Nephron (organoid): ENCODE measurements around the gene CDNF.

Source experiments
- H3K27ac Mint-ChIP-seq, 3 experiments: 2 replicates each; pipeline ENCODE4 v1.8.0; 2020; ENCODE audit warnings: mixed read lengths in 3 of 3, mild to moderate bottlenecking in 2 of 3, moderate library complexity in 1 of 3
- H3K27me3 Mint-ChIP-seq: 2 replicates; pipeline ENCODE4 v1.8.0; 2021; ENCODE audit warnings: low read depth, mild to moderate bottlenecking, moderate library complexity, mixed read lengths
- H3K36me3 Mint-ChIP-seq: 2 replicates; pipeline ENCODE4 v1.8.0; 2020; ENCODE audit warnings: low read depth, mixed read lengths
- H3K4me1 Mint-ChIP-seq: 2 replicates; pipeline ENCODE4 v1.8.0; 2020; ENCODE audit warnings: mixed read lengths
- H3K4me3 Mint-ChIP-seq, 3 experiments: 2 replicates each; pipeline ENCODE4 v1.8.0; 2020; ENCODE audit warnings: mild to moderate bottlenecking in 3 of 3, mixed read lengths in 3 of 3, moderate library complexity in 2 of 3
- H3K9me3 Mint-ChIP-seq: 2 replicates; pipeline ENCODE4 v1.8.0; 2020; ENCODE audit warnings: mixed read lengths
- CTCF ChIP-seq, 3 experiments: fragments of 200-600 bp; sonication (generic); IDR thresholded peaks; one replicate each; pipeline ENCODE4 v1.5.0; 2021; ENCODE audit warnings: antibody characterized with exemption in 3 of 3; ENCODE audit not compliant: unreplicated experiment in 3 of 3

Gene CDNF

GRCh38 chr10:14837757-14838581 is at the start of gene CDNF, which contains the start of the genes HSPA14 and MSANTD7:
Gene CDNF (minus strand): TSS chr10:14838037. CDS start chr10:14837946, 91 bp downstream.
Gene HSPA14 (plus strand): TSS chr10:14838306. CDS start chr10:14838403, 97 bp downstream.
Gene MSANTD7 (plus strand): TSS chr10:14838306. CDS start chr10:14842285, 3,979 bp downstream.
- no peaks in the 10 kb centered on the region for H3K27me3 Mint-ChIP-seq
- peak within 1 kb of the TSS; percentile 99 to 100 (median 100) for H3K27ac Mint-ChIP-seq
- H3K4me1 Mint-ChIP-seq = peaks cover 29% of the 10 kb centered on the region
- H3K36me3 Mint-ChIP-seq = peaks cover 30% of the 10 kb centered on the region
- no peaks in the 10 kb centered on the region for H3K9me3 Mint-ChIP-seq
- TF ChIP-seq CTCF (IDR thresholded peaks at IDR 0.05; ENCODE audit: unreplicated experiment in 3 of 3) = peak in 1 of 3 experiments; percentile 13
- H3K4me3 Mint-ChIP-seq = peak within 1 kb of the TSS; percentile 90 to 96 (median 92)

DNA sequence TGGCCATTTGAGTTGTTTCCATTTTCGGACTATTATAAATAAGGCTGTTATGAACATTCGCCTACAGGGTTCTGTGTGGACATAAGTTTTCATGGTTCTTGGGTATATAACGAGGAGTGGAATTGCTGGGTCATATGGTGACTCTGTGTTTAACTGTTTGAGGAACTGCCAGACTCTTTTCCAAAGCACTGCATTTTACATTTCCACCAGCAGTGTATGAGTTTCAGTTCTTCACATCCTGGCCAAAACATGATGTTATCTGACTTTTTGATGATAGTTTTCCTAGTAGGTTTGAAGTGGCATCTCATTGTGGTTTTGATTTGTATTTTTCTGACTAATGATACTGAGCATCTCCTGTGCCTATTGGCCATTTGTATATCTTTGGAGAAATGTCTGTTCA is 46.2 kb upstream of the CDNF start:
- TF ChIP-seq CTCF (IDR thresholded peaks at IDR 0.05; ENCODE audit: unreplicated experiment in 3 of 3) = no peak
- Mint-ChIP-seq H3K9me3 (no peaks in the 10 kb centered on the region), H3K4me3 (no peak overlapping the region), H3K27me3 (no peaks in the 10 kb centered on the region), H3K4me1 (peaks cover 10% of the 10 kb centered on the region), H3K36me3 (peaks cover 6% of the 10 kb centered on the region), H3K27ac (no peak overlapping the region)

GRCh38 chr10:14880229-14880628 is 42.4 kb upstream of the CDNF start:
- Mint-ChIP-seq H3K4me3 (peak overlapping the region; percentile 94 to 96 (median 95)), H3K36me3 (peaks cover 6% of the 10 kb centered on the region), H3K27me3 (no peaks in the 10 kb centered on the region), H3K27ac (peak overlapping the region in 2 of 3 experiments; percentile 59 to 86), H3K4me1 (peaks cover 25% of the 10 kb centered on the region), H3K9me3 (no peaks in the 10 kb centered on the region)
- no peak for TF ChIP-seq CTCF (IDR thresholded peaks at IDR 0.05; ENCODE audit: unreplicated experiment in 3 of 3)

- H3K27me3 Mint-ChIP-seq = no peaks in the 10 kb centered on the region
- no peaks in the 10 kb centered on the region for H3K9me3 Mint-ChIP-seq
- peak overlapping the region; percentile 94 to 96 (median 95) for H3K4me3 Mint-ChIP-seq
- H3K4me1 Mint-ChIP-seq = peaks cover 25% of the 10 kb centered on the region
- H3K27ac Mint-ChIP-seq = peak overlapping the region in 2 of 3 experiments; percentile 59 to 86
- no peak for TF ChIP-seq CTCF (IDR thresholded peaks at IDR 0.05; ENCODE audit: unreplicated experiment in 3 of 3)
- H3K36me3 Mint-ChIP-seq = peaks cover 6% of the 10 kb centered on the region
Measured at GRCh38 chr10:14879928-14880193, 42.0 kb upstream of the CDNF start.

- no peaks in the 10 kb centered on the region for H3K9me3 Mint-ChIP-seq
- peaks cover 25% of the 10 kb centered on the region for H3K4me1 Mint-ChIP-seq
- peak overlapping the region; percentile 94 to 96 (median 95) for H3K4me3 Mint-ChIP-seq
- no peak for TF ChIP-seq CTCF (IDR thresholded peaks at IDR 0.05; ENCODE audit: unreplicated experiment in 3 of 3)
- no peaks in the 10 kb centered on the region for H3K27me3 Mint-ChIP-seq
- H3K36me3 Mint-ChIP-seq = peaks cover 6% of the 10 kb centered on the region
- H3K27ac Mint-ChIP-seq = peak overlapping the region; percentile 59 to 89 (median 86)
Measured at GRCh38 chr10:14879124-14879927, 41.5 kb upstream of the CDNF start.
